Measurements from ENCODE around the gene MOB1A. TPM values are rescaled to one million over a fixed set of nuclear protein-coding genes. Genes with fewer than 3 reads are reported as not detected.

MOB1A gene
- total and polyA plus RNA-seq, 2 of the 13 experiments (the other 11 are each of a cell fraction or from before 2014, with no cell fraction given), result 48.2 to 139 TPM

- TF ChIP-seq ZNF614 (CRISPR knock-in tag; IDR thresholded peaks at IDR 0.05; ENCODE audit: borderline replicate concordance), result peak; percentile 60; the same call in 1 of the 2 replicates
- peak; percentile 76; the same call in 1 of the 2 replicates for TF ChIP-seq HINFP (CRISPR knock-in tag; IDR thresholded peaks at IDR 0.05; ENCODE audit: low read depth)
- no peak for TF ChIP-seq MATR3 (CRISPR knock-in tag; IDR thresholded peaks at IDR 0.05)
- peak; percentile 95 for TF ChIP-seq KLF6 (CRISPR knock-in tag; IDR thresholded peaks at IDR 0.05)
- no peak for TF ChIP-seq SOX13 (IDR thresholded peaks at IDR 0.05)
- TF ChIP-seq SOX13 (CRISPR knock-in tag; conservative IDR thresholded peaks at IDR 0.05 in 1 of 2, IDR thresholded peaks at IDR 0.05 in 1 of 2), result peak in 1 of 2 experiments; percentile 28; a peak in 1 of 4 replicates
- TF ChIP-seq ETS1 (CRISPR knock-in tag; IDR thresholded peaks at IDR 0.05), result peak; percentile 64; the same call in 1 of the 2 replicates
- peak; percentile 83; the same call in 1 of the 2 replicates for TF ChIP-seq ZBTB10 (CRISPR knock-in tag; IDR thresholded peaks at IDR 0.05; ENCODE audit: borderline replicate concordance)
- no peak for TF ChIP-seq HIVEP1 (CRISPR knock-in tag; IDR thresholded peaks at IDR 0.05)
- TF ChIP-seq CEBPB (IDR thresholded peaks at IDR 0.05; ENCODE audit: borderline replicate concordance, low read depth, low read length), result no peak
- TF ChIP-seq LBX2 (CRISPR knock-in tag; IDR thresholded peaks at IDR 0.05; ENCODE audit: borderline replicate concordance), result peak; percentile 80
- peak; percentile 95 for TF ChIP-seq RBFOX2 (IDR thresholded peaks at IDR 0.05; ENCODE audit: low read depth, low read length)
- TF ChIP-seq ZBTB33 (CRISPR knock-in tag; IDR thresholded peaks at IDR 0.05), result peak; percentile 10; the same call in 1 of the 2 replicates
- TF ChIP-seq ELF4 (CRISPR knock-in tag; IDR thresholded peaks at IDR 0.05; ENCODE audit: borderline replicate concordance), result no peak
- TF ChIP-seq CENPBD1 (CRISPR knock-in tag; IDR thresholded peaks at IDR 0.05; ENCODE audit: borderline replicate concordance, low read depth), result no peak
- peak; percentile 92 for TF ChIP-seq TAF1 (CRISPR knock-in tag; IDR thresholded peaks at IDR 0.05)
- TF ChIP-seq PRDM4 (CRISPR knock-in tag; IDR thresholded peaks at IDR 0.05; ENCODE audit: borderline replicate concordance), result no peak
These were observed 30.8 kb downstream of the MOB1A start, which contains the start of gene BOLA3 (continued) for GRCh38 chr2:74147727-74148456.
